Thyroid gland (tissue), 4 donors: ENCODE measurements around the gene ANXA6. TPM values are rescaled to one million over a fixed set of nuclear protein-coding genes. Genes with fewer than 3 reads are reported as not detected.
A peak's percentile ranks its signal among the peaks of the same experiment; 100 is the strongest.

ENCODE experiments used
- DNase-seq, 2 donors: peaks; one replicate each; pipeline ENCODE4 v3.0.0-alpha.2; 2019
- H3K27ac ChIP-seq, 3 donors: fragments of 200-600 bp; sonication (generic); 1 replicate in 2 of 3; 2 replicates in 1 of 3; pipeline ENCODE4 v1.5.1; 2016 to 2019; ENCODE audit warnings: mild to moderate bottlenecking in 1 of 3, moderate library complexity in 1 of 3
- H3K27me3 ChIP-seq: fragments of 200-600 bp; sonication (generic); one replicate; pipeline ENCODE4 v1.5.1; 2019
- H3K36me3 ChIP-seq, 2 donors: fragments of 200-600 bp; sonication (generic); one replicate each; pipeline ENCODE4 v1.5.1; 2016 to 2019
- H3K4me1 ChIP-seq, 2 donors: fragments of 200-600 bp; sonication (generic); one replicate each; pipeline ENCODE4 v1.5.1; 2017 to 2019
- H3K4me3 ChIP-seq, 3 donors: fragments of 200-600 bp; sonication (generic); replicated peaks in 1 of 3; 1 replicate in 2 of 3; 2 replicates in 1 of 3; pipeline ENCODE4 v1.5.1; 2016; ENCODE audit warnings: mild to moderate bottlenecking in 1 of 3
- H3K9me3 ChIP-seq: fragments of 200-600 bp; sonication (generic); one replicate; pipeline ENCODE4 v1.5.1; 2017
- POLR2A ChIP-seq, 2 donors: fragments of 450-650 bp; IDR thresholded peaks; one replicate each; pipeline ENCODE4 v1.6.1; 2017; ENCODE audit warnings: antibody characterized with exemption in 2 of 2, mild to moderate bottlenecking in 2 of 2, moderate library complexity in 1 of 2
- WGBS, 2 donors: methylation state at CpG; one replicate each; pipeline ENCODE4 v1.1.5; 2017; 5-methylcytosine and 5-hydroxymethylcytosine counted together
- intact Hi-C: fragments of 100-400 bp; cut with DNase I; formaldehyde crosslinking; loops from one replicate; pipeline ENCODE4 v1.15.1; 2023
- total RNA-seq, 4 donors: library from RNA; depleted of rRNA; stranded (reverse); fragments of >200 nt; gene quantifications; one replicate each; pipeline ENCODE4 v1.2.3, GENCODE V29; 2016
- TF ChIP-seq, protein P1 (sequence below), 6 experiments: fragments of 200-600 bp in 3 of 6; fragments of 450-650 bp in 3 of 6; sonication (generic) in 3 of 6; IDR thresholded peaks; one replicate each; pipeline ENCODE4 v1.5.1; 2016 to 2019; ENCODE audit warnings: antibody characterized with exemption in 6 of 6, mild to moderate bottlenecking in 2 of 6, inconsistent platforms in 1 of 6, moderate library complexity in 1 of 6

The ANXA6 gene
- total RNA-seq, 4 donors from 2014 or later, result 122 to 283 (median 180) TPM

DNA sequence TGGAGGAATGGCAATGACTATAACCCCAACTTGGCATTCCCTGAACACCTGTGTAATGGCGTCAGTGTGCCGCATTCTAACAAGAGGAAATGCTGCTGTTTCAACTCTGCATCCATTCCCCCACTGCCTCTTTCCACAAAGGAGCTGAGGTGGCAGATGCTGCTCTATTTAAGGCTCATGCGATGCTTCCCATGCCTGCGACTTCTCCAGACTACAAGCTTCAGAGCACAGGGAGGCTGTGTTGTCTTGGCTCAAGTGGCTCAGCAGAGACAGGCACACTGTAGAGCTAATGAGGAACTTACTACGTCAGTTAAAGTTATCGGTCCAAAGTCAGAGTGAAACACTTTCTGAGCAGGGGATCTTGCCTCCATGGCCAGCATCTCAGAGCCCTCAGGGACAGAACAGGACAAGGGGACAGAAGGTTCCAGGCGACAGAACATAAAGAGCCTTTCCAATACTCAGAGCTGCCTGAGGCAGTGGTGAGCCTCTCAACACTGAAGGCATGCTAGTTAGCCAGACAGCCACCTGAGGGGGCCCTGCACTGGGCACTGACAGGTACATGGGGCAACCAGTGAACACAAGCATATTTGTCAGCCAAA lies 98.6 kb downstream of the ANXA6 start:
- H3K27me3 ChIP-seq, result no peaks in the 10 kb centered on the region
- DNase-seq, result peak; percentile 90 to 92
- peaks cover 50 to 74% of the 10 kb centered on the region in 2 donors for H3K4me1 ChIP-seq
- no peak overlapping the region for H3K4me3 ChIP-seq
- WGBS, 2 donors, result 38 to 45% methylated on average over 7 of the region's 7 CpGs
- intact Hi-C loops, result no loop called here
- TF ChIP-seq, protein P1, sequence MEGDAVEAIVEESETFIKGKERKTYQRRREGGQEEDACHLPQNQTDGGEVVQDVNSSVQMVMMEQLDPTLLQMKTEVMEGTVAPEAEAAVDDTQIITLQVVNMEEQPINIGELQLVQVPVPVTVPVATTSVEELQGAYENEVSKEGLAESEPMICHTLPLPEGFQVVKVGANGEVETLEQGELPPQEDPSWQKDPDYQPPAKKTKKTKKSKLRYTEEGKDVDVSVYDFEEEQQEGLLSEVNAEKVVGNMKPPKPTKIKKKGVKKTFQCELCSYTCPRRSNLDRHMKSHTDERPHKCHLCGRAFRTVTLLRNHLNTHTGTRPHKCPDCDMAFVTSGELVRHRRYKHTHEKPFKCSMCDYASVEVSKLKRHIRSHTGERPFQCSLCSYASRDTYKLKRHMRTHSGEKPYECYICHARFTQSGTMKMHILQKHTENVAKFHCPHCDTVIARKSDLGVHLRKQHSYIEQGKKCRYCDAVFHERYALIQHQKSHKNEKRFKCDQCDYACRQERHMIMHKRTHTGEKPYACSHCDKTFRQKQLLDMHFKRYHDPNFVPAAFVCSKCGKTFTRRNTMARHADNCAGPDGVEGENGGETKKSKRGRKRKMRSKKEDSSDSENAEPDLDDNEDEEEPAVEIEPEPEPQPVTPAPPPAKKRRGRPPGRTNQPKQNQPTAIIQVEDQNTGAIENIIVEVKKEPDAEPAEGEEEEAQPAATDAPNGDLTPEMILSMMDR (IDR thresholded peaks at IDR 0.05), result peak in 2 of 6 experiments; percentile 10 to 16
- TF ChIP-seq POLR2A (IDR thresholded peaks at IDR 0.05), result peak in 1 of 2 donors; percentile 70
- H3K9me3 ChIP-seq, result no peaks in the 10 kb centered on the region
- H3K27ac ChIP-seq, result peak overlapping the region; percentile 78 to 92 (median 91)
- peaks cover 0 to 8% of the 10 kb centered on the region in 2 donors for H3K36me3 ChIP-seq

DNA sequence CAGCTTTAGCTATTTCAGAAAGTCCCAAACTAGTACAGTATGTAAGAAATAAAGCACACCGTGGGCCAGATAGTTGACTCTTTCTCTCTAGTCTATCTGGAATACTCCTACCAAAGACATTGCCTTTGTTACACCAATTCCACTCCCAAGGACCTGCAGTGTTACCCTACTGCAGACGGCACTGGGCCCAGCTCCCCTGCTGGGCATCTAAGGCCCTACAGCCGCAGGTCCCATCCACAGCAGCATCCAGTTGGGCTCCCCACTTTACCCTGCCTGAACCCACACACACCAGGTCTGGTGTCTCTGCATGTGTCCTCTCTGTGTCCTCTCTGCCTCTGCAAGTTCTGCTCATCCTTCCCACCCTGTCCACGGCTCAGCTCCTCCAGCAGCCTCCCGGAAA lies 99.3 kb downstream of the ANXA6 start:
- Histone ChIP-seq H3K4me1 (peaks cover 43 to 67% of the 10 kb centered on the region in 2 donors), H3K27me3 (no peaks in the 10 kb centered on the region), H3K9me3 (no peaks in the 10 kb centered on the region), H3K36me3 (peaks cover 0 to 8% of the 10 kb centered on the region in 2 donors), H3K27ac (peak overlapping the region; percentile 78 to 92 (median 91)), H3K4me3 (no peak overlapping the region)
- no peak for TF ChIP-seq POLR2A (IDR thresholded peaks at IDR 0.05)
- TF ChIP-seq, protein P1 (IDR thresholded peaks at IDR 0.05), result no peak
- 79 to 92% methylated on average over 5 of the region's 5 CpGs for WGBS, 2 donors
- intact Hi-C loops, result no loop called here
- no peak for DNase-seq

DNA sequence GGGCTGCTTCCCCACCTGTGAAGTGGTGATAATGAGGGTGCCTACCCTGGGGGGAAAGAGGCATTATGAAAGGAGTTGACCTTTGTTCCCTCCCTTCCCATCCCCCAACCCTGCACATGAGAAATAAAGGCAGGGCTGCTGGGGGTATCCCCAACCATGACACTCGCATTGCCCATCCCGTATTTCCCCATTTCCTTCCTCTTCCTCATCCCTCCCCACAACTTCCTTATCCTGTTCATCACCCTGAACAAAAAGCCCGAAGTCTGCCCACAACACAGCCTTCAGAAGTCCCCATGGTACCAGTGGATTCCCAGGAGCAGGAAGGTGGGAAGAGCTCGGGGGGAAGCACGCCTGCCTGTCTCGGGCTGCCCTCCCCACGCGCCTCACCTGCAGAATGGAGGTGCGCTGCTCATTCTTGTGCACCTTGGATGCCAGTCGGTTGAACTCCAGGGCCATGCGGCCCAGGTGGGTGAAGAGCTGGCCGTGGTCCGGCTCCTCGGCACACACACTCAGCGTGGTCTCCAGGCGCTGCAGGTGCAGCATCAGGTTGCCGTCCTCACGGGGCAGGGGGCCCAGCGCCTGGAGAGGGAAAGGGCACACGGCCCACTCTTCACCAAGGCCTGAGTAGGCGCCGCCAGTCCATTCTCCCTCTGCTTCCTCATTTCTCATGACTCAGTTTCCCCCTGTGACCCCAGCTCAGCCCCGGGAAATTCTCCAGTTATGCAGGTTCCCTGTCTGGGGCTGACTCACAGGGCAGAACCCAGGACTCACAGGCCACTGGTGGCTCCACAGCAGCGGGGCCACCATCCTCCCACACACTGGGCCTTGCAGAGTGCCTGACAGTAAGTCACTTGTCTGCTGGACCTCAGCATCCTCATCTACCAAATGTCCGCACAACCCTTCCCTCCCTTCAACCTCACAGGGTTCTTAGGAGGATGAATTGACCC lies 100.9 kb downstream of the ANXA6 start:
- Histone ChIP-seq H3K4me1 (peaks cover 34 to 60% of the 10 kb centered on the region in 2 donors), H3K36me3 (peaks cover 0 to 8% of the 10 kb centered on the region in 2 donors), H3K4me3 (no peak overlapping the region), H3K27me3 (no peaks in the 10 kb centered on the region), H3K27ac (peak overlapping the region in 2 of 3 donors; percentile 57 to 78), H3K9me3 (no peaks in the 10 kb centered on the region)
- intact Hi-C loops, result no loop called here
- 94 to 95% methylated on average over 16 to 25 of the region's 25 CpGs for WGBS, 2 donors
- no peak for TF ChIP-seq POLR2A (IDR thresholded peaks at IDR 0.05)
- TF ChIP-seq, protein P1 (IDR thresholded peaks at IDR 0.05), result no peak
- DNase-seq, result no peak

DNA sequence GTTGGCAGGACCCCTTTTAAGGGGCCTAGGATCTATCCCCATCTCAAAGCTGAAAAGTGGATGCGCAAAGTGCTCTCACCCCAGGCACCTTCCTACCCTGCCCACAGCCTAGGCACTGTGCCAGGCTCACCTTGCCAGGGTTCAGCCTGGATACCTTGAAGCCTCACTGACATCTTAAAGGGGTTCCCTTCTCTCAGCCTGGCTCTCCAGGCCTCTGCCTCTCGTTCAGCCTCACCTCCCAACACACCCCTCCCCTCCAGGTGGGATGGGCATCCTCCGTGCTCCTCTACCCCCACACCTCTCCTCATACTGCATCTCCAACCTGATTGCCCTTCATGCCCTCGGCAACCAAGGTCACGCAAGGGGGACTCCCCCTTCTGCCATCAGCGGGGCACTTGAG lies 102.2 kb downstream of the ANXA6 start:
- Histone ChIP-seq H3K4me3 (no peak overlapping the region), H3K4me1 (peaks cover 27 to 47% of the 10 kb centered on the region in 2 donors), H3K27me3 (no peaks in the 10 kb centered on the region), H3K36me3 (peaks cover 0 to 6% of the 10 kb centered on the region in 2 donors), H3K9me3 (no peaks in the 10 kb centered on the region), H3K27ac (peak overlapping the region in 2 of 3 donors; percentile 25 to 57)
- DNase-seq, result peak; percentile 68 to 80
- 39 to 60% methylated on average over 6 of the region's 6 CpGs for WGBS, 2 donors
- intact Hi-C loops, result no loop called here
- TF ChIP-seq POLR2A (IDR thresholded peaks at IDR 0.05), result no peak
- TF ChIP-seq, protein P1 (IDR thresholded peaks at IDR 0.05), result no peak
